Measurements from ENCODE around the gene SAMD8. TPM values are rescaled to one million over a fixed set of nuclear protein-coding genes. Genes with fewer than 3 reads are reported as not detected.

SAMD8 gene
- polyA plus RNA-seq, 6 donors from 2014 or later: 11.9 to 20.1 (median 15.6) TPM

DNA sequence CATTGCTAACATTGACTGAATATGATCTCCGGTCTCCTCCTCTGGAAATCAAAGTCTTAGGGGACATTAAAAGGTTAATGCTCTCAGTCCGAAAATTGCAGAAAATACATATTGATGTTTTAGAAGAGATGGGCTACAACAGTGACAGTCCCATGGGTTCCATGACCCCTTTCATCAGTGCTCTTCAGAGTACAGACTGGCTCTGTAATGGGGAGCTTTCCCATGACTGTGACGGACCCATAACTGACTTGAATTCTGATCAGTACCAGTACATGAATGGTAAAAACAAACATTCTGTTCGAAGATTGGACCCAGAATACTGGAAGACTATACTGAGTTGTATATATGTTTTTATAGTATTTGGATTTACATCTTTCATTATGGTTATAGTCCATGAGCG is 39.2 kb downstream of the SAMD8 start:
- no peaks in the 10 kb centered on the region for H3K9me3 Mint-ChIP-seq
- DNase-seq (no peak), ATAC-seq (ENCODE audit: low read depth in 2 of 2) (no peak)
- peak overlapping the region in 1 of 6 donors; percentile 39 for H3K27ac Mint-ChIP-seq
- H3K4me1 Mint-ChIP-seq: peaks cover 11 to 16% (median 15%) of the 10 kb centered on the region in 3 donors
- H3K4me3 Mint-ChIP-seq: no peak overlapping the region
- H3K36me3 Mint-ChIP-seq: peaks cover 7 to 23% of the 10 kb centered on the region in 2 donors
- H3K27me3 Mint-ChIP-seq: no peaks in the 10 kb centered on the region

DNA sequence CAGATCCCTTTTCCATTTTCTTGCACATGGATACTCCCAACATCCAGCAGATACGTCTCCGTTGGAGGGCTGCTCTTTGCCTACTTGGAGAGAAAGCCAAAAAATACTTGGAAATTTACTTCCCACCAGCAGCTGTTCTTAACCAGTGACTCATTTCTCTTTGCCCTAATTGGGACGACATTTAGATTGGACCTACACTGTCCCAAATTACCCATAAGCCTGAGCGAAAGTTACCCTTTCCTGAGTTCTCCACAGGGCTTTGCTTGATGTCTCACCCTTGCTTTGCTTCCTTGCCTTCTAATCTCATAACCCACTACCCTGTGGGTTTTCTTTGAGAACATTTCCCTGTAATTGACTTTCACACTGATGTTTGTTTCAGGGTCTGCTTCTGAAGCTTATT is 48.1 kb downstream of the SAMD8 start:
- Mint-ChIP-seq H3K9me3 (no peaks in the 10 kb centered on the region), H3K4me1 (peaks cover 20 to 37% (median 26%) of the 10 kb centered on the region in 3 donors), H3K4me3 (no peak overlapping the region), H3K27ac (peak overlapping the region in 3 of 6 donors; percentile 9 to 48 (median 34)), H3K27me3 (no peaks in the 10 kb centered on the region), H3K36me3 (peaks cover 8 to 20% of the 10 kb centered on the region in 2 donors)
- no peak for DNase-seq
- ATAC-seq (ENCODE audit: low read depth in 2 of 2): no peak

DNA sequence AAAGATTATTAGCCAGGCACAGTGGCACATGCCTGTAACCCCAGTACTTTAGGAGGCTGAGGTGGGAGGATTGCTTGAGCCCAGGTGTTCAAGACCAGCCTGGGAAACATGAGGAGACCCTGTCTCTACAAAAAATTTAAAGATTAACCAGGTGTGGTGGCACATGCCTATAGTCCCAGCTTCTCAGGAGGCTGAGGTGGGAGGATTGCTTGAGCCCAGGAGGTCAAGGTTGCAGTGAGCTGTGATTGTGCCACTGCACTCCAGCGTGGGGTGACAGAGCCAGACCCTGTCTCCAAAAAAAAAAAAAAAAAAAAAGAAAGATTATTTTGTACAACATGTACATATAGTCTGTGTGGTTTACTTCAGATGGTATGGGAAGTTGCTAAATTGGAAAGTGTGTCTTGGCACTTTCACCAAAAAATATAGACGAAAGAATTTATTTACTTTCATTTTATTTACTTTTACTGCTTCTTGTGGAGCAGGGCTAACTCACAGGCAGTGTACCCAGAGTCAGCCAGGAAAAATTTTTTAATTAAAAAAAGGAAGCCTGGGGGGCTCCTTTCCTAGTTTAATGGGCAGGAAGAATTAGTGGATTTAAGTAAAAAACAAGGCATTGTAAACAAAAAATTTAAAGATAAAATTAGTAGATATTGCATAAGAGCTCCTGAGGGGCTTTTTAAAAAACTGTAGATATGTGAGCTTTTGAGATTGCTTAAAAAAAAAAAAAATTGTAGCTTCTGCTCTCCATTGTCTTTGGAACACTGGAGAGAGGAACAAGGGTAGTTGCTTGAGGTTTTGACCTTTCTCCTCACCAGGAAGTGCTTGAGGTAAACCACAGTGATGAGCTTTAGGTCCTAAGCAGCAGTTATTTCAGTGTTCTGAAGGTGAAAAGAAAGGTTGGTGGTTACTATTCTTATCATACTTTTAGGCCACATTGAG is 54.5 kb downstream of the SAMD8 start:
- H3K27ac Mint-ChIP-seq: peak overlapping the region in 5 of 6 donors; percentile 15 to 83 (median 60)
- H3K4me3 Mint-ChIP-seq: peak overlapping the region in 2 of 8 donors; percentile 18 to 30
- peak; percentile 68 to 74 for ATAC-seq (ENCODE audit: low read depth in 2 of 2)
- H3K4me1 Mint-ChIP-seq: peaks cover 25 to 55% (median 43%) of the 10 kb centered on the region in 3 donors
- no peaks in the 10 kb centered on the region for H3K27me3 Mint-ChIP-seq
- no peak for DNase-seq
- H3K9me3 Mint-ChIP-seq: no peaks in the 10 kb centered on the region
- peaks cover 12 to 15% of the 10 kb centered on the region in 2 donors for H3K36me3 Mint-ChIP-seq

DNA sequence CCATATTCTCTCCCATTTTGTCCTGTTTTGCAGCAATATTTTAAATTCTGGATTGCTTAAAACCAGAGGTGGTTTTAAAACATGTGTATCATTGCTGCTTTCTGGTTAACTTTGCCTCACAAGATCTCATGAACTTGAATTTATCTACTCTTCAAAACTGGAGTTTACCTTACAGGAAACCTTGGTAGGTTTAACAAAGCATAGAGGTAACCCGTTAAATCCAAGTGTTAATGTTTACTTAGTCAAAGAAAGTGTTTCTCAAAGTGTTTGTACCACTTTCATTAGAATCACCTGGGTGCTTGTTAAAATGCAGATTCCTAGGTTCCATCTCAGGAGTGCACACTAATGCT is 55.1 kb downstream of the SAMD8 start:
- Mint-ChIP-seq H3K27me3 (no peaks in the 10 kb centered on the region), H3K36me3 (peaks cover 12 to 15% of the 10 kb centered on the region in 2 donors), H3K9me3 (no peaks in the 10 kb centered on the region), H3K4me1 (peaks cover 20 to 49% (median 36%) of the 10 kb centered on the region in 3 donors), H3K4me3 (peak overlapping the region in 2 of 8 donors; percentile 18 to 30), H3K27ac (peak overlapping the region in 4 of 6 donors; percentile 5 to 71 (median 30))
- ATAC-seq (ENCODE audit: low read depth in 2 of 2): no peak
- DNase-seq: no peak

DNA sequence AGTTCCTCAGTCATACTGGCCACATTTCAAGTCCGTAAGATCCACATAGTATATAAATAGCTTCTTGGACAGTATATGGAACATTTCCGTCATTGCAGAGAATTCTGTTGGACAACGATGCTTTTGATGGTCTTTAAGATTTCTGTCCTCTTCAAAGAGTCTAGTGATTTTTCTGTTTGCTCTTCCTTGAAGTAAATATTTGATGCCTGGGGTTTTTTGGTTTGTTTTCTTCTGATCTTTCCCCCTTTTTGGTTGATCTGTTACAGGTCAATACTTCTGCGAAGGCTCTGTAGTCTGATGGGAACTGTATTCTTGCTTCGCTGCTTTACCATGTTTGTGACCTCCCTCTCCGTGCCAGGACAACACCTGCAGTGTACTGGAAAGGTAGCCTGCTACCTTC is 56.8 kb downstream of the SAMD8 start:
- H3K27me3 Mint-ChIP-seq: no peaks in the 10 kb centered on the region
- no peak for DNase-seq
- peak overlapping the region in 1 of 8 donors; percentile 30 for H3K4me3 Mint-ChIP-seq
- H3K9me3 Mint-ChIP-seq: no peaks in the 10 kb centered on the region
- H3K4me1 Mint-ChIP-seq: peaks cover 17 to 47% (median 35%) of the 10 kb centered on the region in 3 donors
- H3K36me3 Mint-ChIP-seq: peaks cover 13 to 15% of the 10 kb centered on the region in 2 donors
- H3K27ac Mint-ChIP-seq: peak overlapping the region in 2 of 6 donors; percentile 63 to 71
- no peak for ATAC-seq (ENCODE audit: low read depth in 2 of 2)

DNA sequence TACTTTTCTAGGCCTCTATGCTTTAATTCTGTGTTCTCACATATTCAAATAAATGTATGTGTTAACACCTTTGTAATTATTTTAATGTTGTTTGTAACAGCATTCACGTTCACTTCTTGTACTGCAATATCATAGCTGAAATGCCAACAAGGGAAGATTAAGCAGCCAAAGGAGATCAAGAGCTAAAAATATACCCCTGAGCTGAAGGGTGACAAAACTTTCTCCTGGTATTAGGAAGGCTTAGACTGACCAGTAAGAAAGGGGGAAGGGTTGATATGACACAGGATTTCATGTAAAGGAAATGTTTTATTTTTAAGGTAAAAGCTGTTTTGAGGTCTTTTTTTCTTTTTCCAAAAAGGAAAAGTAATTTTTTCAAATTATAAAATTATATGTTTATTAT is 58.8 kb downstream of the SAMD8 start:
- Mint-ChIP-seq H3K9me3 (no peaks in the 10 kb centered on the region), H3K27ac (no peak overlapping the region), H3K4me1 (peaks cover 10 to 36% (median 30%) of the 10 kb centered on the region in 3 donors), H3K36me3 (peaks cover 8 to 23% of the 10 kb centered on the region in 2 donors), H3K4me3 (no peak overlapping the region), H3K27me3 (no peaks in the 10 kb centered on the region)
- ATAC-seq (ENCODE audit: low read depth in 2 of 2): no peak
- DNase-seq: no peak

DNA sequence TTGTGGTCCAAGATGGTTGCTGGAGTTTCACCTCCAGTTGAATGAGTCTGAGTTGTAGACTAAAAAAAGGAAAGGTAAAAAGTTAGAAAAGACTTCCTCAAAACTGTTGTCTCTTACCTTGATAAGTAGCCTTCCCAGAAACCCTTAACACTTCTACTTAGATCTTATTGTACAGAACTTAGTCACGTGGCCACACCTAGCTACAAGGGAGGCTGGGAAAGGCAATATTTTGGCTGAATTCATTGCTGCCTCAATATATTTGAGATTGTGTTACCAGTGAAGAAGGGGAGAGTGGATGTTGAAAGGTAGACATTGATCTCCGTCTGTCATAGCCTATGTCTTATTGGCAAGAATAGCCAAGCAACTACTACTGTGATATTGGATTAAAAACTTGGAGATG is 63.6 kb downstream of the SAMD8 start:
- no peak for ATAC-seq (ENCODE audit: low read depth in 2 of 2)
- H3K27ac Mint-ChIP-seq: no peak overlapping the region
- DNase-seq: no peak
- H3K4me3 Mint-ChIP-seq: no peak overlapping the region
- peaks cover 0 to 6% (median 3%) of the 10 kb centered on the region in 3 donors for H3K4me1 Mint-ChIP-seq
- no peaks in the 10 kb centered on the region for H3K9me3 Mint-ChIP-seq
- no peaks in the 10 kb centered on the region for H3K27me3 Mint-ChIP-seq
- peaks cover 8 to 27% of the 10 kb centered on the region in 2 donors for H3K36me3 Mint-ChIP-seq

DNA sequence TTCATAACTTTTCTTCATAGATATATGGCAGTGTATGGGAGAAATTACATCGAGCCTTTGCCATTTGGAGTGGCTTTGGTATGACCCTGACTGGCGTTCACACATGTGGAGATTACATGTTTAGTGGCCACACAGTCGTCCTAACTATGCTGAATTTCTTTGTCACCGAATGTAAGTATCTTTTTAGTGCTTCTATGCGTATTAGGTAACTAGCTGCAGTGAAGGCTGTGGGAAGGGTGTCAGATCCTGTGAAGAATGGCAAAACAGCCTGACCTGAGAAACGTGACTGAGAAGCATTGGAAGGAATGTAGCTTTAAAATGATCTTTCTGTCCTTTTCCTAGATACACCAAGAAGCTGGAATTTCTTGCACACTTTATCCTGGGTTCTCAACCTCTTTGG is 64.6 kb downstream of the SAMD8 start:
- Mint-ChIP-seq H3K9me3 (no peaks in the 10 kb centered on the region), H3K4me1 (peaks cover 0 to 6% (median 3%) of the 10 kb centered on the region in 3 donors), H3K36me3 (peaks cover 8 to 24% of the 10 kb centered on the region in 2 donors), H3K4me3 (no peak overlapping the region), H3K27me3 (no peaks in the 10 kb centered on the region), H3K27ac (no peak overlapping the region)
- DNase-seq (no peak), ATAC-seq (ENCODE audit: low read depth in 2 of 2) (no peak)

DNA sequence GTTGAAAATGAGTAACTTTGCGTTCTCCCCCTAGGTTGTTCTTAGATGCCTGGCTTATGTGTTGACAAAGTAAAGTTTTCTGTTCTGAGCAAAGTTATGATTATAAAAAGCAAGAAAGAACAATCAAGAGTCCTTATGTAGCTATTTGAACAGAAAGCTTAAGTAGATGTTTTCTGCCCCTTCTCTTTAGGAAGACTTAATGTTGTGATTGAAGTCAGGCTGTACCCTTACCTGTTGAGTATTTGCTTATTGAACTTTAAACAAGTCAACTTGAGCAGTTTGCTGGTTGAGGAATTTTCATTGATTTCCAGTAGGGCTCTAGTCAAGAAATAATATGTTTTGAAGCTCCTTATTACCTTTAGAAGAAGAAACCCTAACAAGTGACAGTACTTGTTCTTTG is 65.3 kb downstream of the SAMD8 start:
- Mint-ChIP-seq H3K4me1 (peaks cover 0 to 6% (median 3%) of the 10 kb centered on the region in 3 donors), H3K9me3 (no peaks in the 10 kb centered on the region), H3K27me3 (no peaks in the 10 kb centered on the region), H3K27ac (peak overlapping the region in 1 of 6 donors; percentile 9), H3K4me3 (no peak overlapping the region), H3K36me3 (peaks cover 8 to 24% of the 10 kb centered on the region in 2 donors)
- ATAC-seq (ENCODE audit: low read depth in 2 of 2) (no peak), DNase-seq (no peak)

DNA sequence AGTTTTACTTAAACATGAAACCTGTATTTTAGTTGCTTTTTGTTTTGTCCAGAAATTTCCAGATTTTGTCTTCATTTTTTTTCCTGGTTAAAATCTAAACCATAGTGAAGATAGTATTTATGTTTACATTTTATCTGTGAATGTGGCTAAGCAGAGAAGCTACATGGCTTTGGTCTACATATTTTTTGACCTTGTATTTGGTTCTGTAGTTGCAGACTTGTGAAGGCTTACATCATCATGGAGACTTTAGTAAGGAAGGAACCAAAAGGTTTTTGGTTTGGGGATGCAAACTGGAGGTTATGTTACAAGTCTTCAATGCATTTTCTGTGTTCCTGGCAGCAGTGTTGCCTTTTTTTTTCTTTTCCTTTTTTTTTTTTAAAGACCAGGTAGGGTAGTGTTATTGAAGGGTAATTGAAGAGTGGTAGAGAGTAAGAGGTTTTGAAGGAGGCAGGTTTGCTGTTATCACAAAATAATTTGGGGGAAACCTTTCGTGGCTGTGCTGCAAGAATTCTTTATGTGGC is 68.3 kb downstream of the SAMD8 start:
- DNase-seq: no peak
- no peaks in the 10 kb centered on the region for H3K27me3 Mint-ChIP-seq

DNA sequence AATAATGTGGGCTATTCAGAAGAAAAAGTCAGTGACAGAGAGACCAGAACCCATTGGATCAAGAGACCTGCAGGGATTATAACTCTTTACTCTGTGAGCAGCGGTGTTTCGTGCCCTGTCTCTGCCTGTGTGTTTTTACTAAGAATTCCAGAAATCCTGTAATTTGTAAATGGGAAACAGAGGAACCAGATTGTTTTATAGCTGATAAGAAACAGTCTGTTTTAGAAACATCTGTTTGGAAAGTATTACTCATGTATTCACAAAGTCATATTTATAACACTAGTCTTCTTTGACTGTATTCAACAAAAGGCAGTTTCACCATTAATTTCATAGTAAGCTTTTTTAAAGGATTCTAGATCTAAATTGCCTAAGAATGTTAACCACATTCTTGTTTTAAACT is 69.1 kb downstream of the SAMD8 start:
- Mint-ChIP-seq H3K4me3 (no peak overlapping the region), H3K36me3 (peaks cover 8 to 13% of the 10 kb centered on the region in 2 donors), H3K9me3 (no peaks in the 10 kb centered on the region), H3K27me3 (no peaks in the 10 kb centered on the region), H3K4me1 (peaks cover 0 to 4% (median 3%) of the 10 kb centered on the region in 3 donors), H3K27ac (no peak overlapping the region)
- ATAC-seq (ENCODE audit: low read depth in 2 of 2) (no peak), DNase-seq (no peak)

More for the DNA sequence above, 68.3 kb downstream of the SAMD8 start:
- Mint-ChIP-seq H3K36me3 (peaks cover 8 to 17% of the 10 kb centered on the region in 2 donors), H3K4me1 (peaks cover 0 to 4% (median 3%) of the 10 kb centered on the region in 3 donors), H3K4me3 (no peak overlapping the region), H3K27ac (peak overlapping the region in 3 of 6 donors; percentile 54 to 78 (median 76)), H3K9me3 (no peaks in the 10 kb centered on the region)
- no peak for ATAC-seq (ENCODE audit: low read depth in 2 of 2)

DNA sequence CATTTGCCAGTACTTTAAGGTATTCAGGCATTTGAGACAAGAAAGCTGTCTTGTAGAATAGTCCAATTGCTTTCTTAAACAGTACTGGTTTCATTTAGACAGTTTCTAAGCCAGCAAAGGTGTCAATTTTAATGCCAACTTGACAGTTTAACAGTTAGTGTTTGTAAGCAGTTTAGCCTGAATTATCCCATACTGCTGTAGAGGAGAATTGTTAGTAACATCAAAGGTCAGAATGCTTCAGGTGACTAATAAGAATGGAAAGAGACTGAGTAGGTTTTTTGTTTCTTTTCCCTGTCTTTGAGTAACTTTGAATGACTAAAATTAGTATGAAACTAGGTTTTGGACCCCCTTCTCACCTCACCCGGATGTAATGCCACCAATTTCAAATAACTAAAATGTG is 69.6 kb downstream of the SAMD8 start:
- no peak for ATAC-seq (ENCODE audit: low read depth in 2 of 2)
- no peak overlapping the region for H3K27ac Mint-ChIP-seq

DNA sequence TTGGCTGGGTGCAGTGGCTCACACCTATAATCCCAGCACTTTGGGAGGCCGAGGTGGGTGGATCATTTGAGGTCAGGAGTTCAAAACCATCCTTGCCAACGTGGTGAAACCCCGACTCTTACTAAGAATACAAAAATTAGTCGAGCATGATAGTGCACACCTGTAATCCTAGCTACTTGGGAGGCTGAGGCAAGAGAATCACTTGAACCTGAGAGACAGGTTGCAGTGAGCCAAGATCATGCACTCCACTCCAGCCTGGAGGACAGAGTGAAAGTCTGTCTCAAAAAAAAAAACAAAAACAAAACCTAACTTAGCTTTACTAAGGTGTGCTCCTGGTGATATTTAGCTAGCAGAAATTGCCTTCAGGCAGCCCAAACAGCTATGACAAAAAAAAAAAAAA is 74.9 kb downstream of the SAMD8 start:
- Mint-ChIP-seq H3K9me3 (no peaks in the 10 kb centered on the region), H3K36me3 (no peaks in the 10 kb centered on the region), H3K4me3 (no peak overlapping the region), H3K27ac (peak overlapping the region in 3 of 6 donors; percentile 82 to 91 (median 88)), H3K27me3 (no peaks in the 10 kb centered on the region), H3K4me1 (peaks cover 4 to 8% (median 4%) of the 10 kb centered on the region in 3 donors)
- ATAC-seq (ENCODE audit: low read depth in 2 of 2) (no peak), DNase-seq (no peak)

More for the DNA sequence above, 69.6 kb downstream of the SAMD8 start:
- peaks cover 8 to 11% of the 10 kb centered on the region in 2 donors for H3K36me3 Mint-ChIP-seq
- no peak overlapping the region for H3K4me3 Mint-ChIP-seq
- no peaks in the 10 kb centered on the region for H3K9me3 Mint-ChIP-seq
- H3K27me3 Mint-ChIP-seq: no peaks in the 10 kb centered on the region
- DNase-seq: no peak
- H3K4me1 Mint-ChIP-seq: peaks cover 0 to 4% (median 3%) of the 10 kb centered on the region in 3 donors

All from naive B cell (primary cell).